ENCODE data around the gene AJM1.
"Not testable (repeated sequence)": the region's sequence is repeated elsewhere in the genome, so short reads cannot be mapped to it uniquely, and the experiment has no call there.

AJM1 gene

GRCh38 chr9:136842380-136842948, at the start of gene AJM1:
Gene AJM1 (plus strand): TSS chr9:136842478. CDS start chr9:136844415, 1,937 bp downstream.
- peak; percentile 81 for ATAC-seq
- H3K27ac Mint-ChIP-seq; H3K9me3 Mint-ChIP-seq; H3K36me3 Mint-ChIP-seq (ENCODE audit: low read depth); H3K27me3 Mint-ChIP-seq: not testable (repeated sequence)
- Mint-ChIP-seq H3K4me1 (peaks cover 17% of the 10 kb centered on the region), H3K4me3 (peak within 1 kb of the TSS; percentile 74)
- peak; percentile 84 for DNase-seq

- ATAC-seq: no peak
- H3K27me3 Mint-ChIP-seq: no peaks in the 10 kb centered on the region
- no peak overlapping the region for H3K27ac Mint-ChIP-seq
- H3K4me3 Mint-ChIP-seq: no peak overlapping the region
- H3K4me1 Mint-ChIP-seq: peaks cover 20% of the 10 kb centered on the region
- no peaks in the 10 kb centered on the region for H3K36me3 Mint-ChIP-seq (ENCODE audit: low read depth)
- DNase-seq: no peak
- no peaks in the 10 kb centered on the region for H3K9me3 Mint-ChIP-seq
Measured at GRCh38 chr9:136793086-136793946, 49.0 kb upstream of the AJM1 start.

- H3K4me3 Mint-ChIP-seq: no peak overlapping the region
- peak overlapping the region; percentile 22 for H3K27ac Mint-ChIP-seq
Measured at GRCh38 chr9:136794281-136794999, 47.8 kb upstream of the AJM1 start.

GRCh38 chr9:136795000-136795348, 47.3 kb upstream of the AJM1 start:
- Mint-ChIP-seq H3K4me1 (peaks cover 13% of the 10 kb centered on the region), H3K27ac (no peak overlapping the region), H3K27me3 (no peaks in the 10 kb centered on the region), H3K4me3 (no peak overlapping the region), H3K9me3 (no peaks in the 10 kb centered on the region), H3K36me3 (ENCODE audit: low read depth) (no peaks in the 10 kb centered on the region)
- DNase-seq: no peak
- ATAC-seq: no peak

More at GRCh38 chr9:136794281-136794999, 47.8 kb upstream of the AJM1 start:
- no peak for ATAC-seq
- H3K9me3 Mint-ChIP-seq: no peaks in the 10 kb centered on the region
- no peak for DNase-seq
- H3K27me3 Mint-ChIP-seq: no peaks in the 10 kb centered on the region
- no peaks in the 10 kb centered on the region for H3K36me3 Mint-ChIP-seq (ENCODE audit: low read depth)
- peaks cover 13% of the 10 kb centered on the region for H3K4me1 Mint-ChIP-seq

GRCh38 chr9:136796238-136796774, 46.0 kb upstream of the AJM1 start, which contains the start of gene CCDC183:
Gene CCDC183 (plus strand): TSS chr9:136796338. CDS start chr9:136796398, 60 bp downstream.
- peaks cover 18% of the 10 kb centered on the region for H3K4me1 Mint-ChIP-seq
- H3K27ac Mint-ChIP-seq: no peak within 1 kb of the TSS
- H3K9me3 Mint-ChIP-seq: no peaks in the 10 kb centered on the region
- H3K36me3 Mint-ChIP-seq (ENCODE audit: low read depth): no peaks in the 10 kb centered on the region
- H3K27me3 Mint-ChIP-seq: peaks cover 10% of the 10 kb centered on the region
- H3K4me3 Mint-ChIP-seq: no peak within 1 kb of the TSS
- DNase-seq (no peak), ATAC-seq (no peak)

- not testable (repeated sequence) for H3K9me3 Mint-ChIP-seq; H3K36me3 Mint-ChIP-seq (ENCODE audit: low read depth); H3K4me3 Mint-ChIP-seq; ATAC-seq; DNase-seq; H3K27ac Mint-ChIP-seq
- Mint-ChIP-seq H3K27me3 (peaks cover 15% of the 10 kb centered on the region), H3K4me1 (peaks cover 19% of the 10 kb centered on the region)
Measured at GRCh38 chr9:136796775-136797347, 45.4 kb upstream of the AJM1 start.

- H3K27ac Mint-ChIP-seq: no peak overlapping the region
- no peaks in the 10 kb centered on the region for H3K36me3 Mint-ChIP-seq (ENCODE audit: low read depth)
- H3K4me3 Mint-ChIP-seq: peak overlapping the region; percentile 26
Measured at GRCh38 chr9:136798708-136799078, 43.6 kb upstream of the AJM1 start.

GRCh38 chr9:136799079-136799853, 43.0 kb upstream of the AJM1 start:
- H3K27me3 Mint-ChIP-seq: peaks cover 19% of the 10 kb centered on the region
- H3K27ac Mint-ChIP-seq: no peak overlapping the region
- ATAC-seq (no peak), DNase-seq (no peak)
- H3K4me1 Mint-ChIP-seq: peaks cover 12% of the 10 kb centered on the region
- H3K9me3 Mint-ChIP-seq: no peaks in the 10 kb centered on the region
- peak overlapping the region; percentile 17 for H3K4me3 Mint-ChIP-seq
- H3K36me3 Mint-ChIP-seq (ENCODE audit: low read depth): no peaks in the 10 kb centered on the region

More at GRCh38 chr9:136798708-136799078, 43.6 kb upstream of the AJM1 start:
- Mint-ChIP-seq H3K27me3 (peaks cover 19% of the 10 kb centered on the region), H3K9me3 (no peaks in the 10 kb centered on the region), H3K4me1 (peaks cover 12% of the 10 kb centered on the region)
- ATAC-seq: no peak
- no peak for DNase-seq

- peak; percentile 63 for ATAC-seq
- Mint-ChIP-seq H3K4me3 (peak overlapping the region; percentile 77), H3K4me1 (peaks cover 12% of the 10 kb centered on the region), H3K27me3 (peaks cover 19% of the 10 kb centered on the region), H3K36me3 (ENCODE audit: low read depth) (no peaks in the 10 kb centered on the region), H3K27ac (no peak overlapping the region), H3K9me3 (no peaks in the 10 kb centered on the region)
- peak; percentile 89 for DNase-seq
Measured at GRCh38 chr9:136799854-136800657, 42.2 kb upstream of the AJM1 start.

- no peak overlapping the region for H3K4me3 Mint-ChIP-seq
- H3K27ac Mint-ChIP-seq: no peak overlapping the region
Measured at GRCh38 chr9:136802321-136802720, 40.0 kb upstream of the AJM1 start.

GRCh38 chr9:136803009-136803550, 39.2 kb upstream of the AJM1 start:
- not testable (repeated sequence) for H3K9me3 Mint-ChIP-seq; H3K27ac Mint-ChIP-seq; ATAC-seq; DNase-seq; H3K4me3 Mint-ChIP-seq; H3K36me3 Mint-ChIP-seq (ENCODE audit: low read depth)
- Mint-ChIP-seq H3K4me1 (peaks cover 21% of the 10 kb centered on the region), H3K27me3 (peaks cover 19% of the 10 kb centered on the region)

More at GRCh38 chr9:136802321-136802720, 40.0 kb upstream of the AJM1 start:
- H3K9me3 Mint-ChIP-seq: no peaks in the 10 kb centered on the region
- H3K27me3 Mint-ChIP-seq: peaks cover 19% of the 10 kb centered on the region
- DNase-seq (no peak), ATAC-seq (no peak)
- H3K36me3 Mint-ChIP-seq (ENCODE audit: low read depth): no peaks in the 10 kb centered on the region
- peaks cover 21% of the 10 kb centered on the region for H3K4me1 Mint-ChIP-seq

GRCh38 chr9:136803551-136804508, 38.4 kb upstream of the AJM1 start:
- DNase-seq: no peak
- ATAC-seq: no peak
- H3K4me1 Mint-ChIP-seq: peaks cover 22% of the 10 kb centered on the region
- H3K27me3 Mint-ChIP-seq: peaks cover 19% of the 10 kb centered on the region
- H3K27ac Mint-ChIP-seq: no peak overlapping the region
- H3K4me3 Mint-ChIP-seq: no peak overlapping the region
- H3K9me3 Mint-ChIP-seq: no peaks in the 10 kb centered on the region
- H3K36me3 Mint-ChIP-seq (ENCODE audit: low read depth): no peaks in the 10 kb centered on the region

Measured in activated naive CD8-positive, alpha-beta T cell treated with anti-CD3 and anti-CD28 coated beads, Interleukin-2, amount 50 U/mL, for 24 hours (primary cell).